Stimulated activated naive CD8-positive, alpha-beta T cell treated with anti-CD3 and anti-CD28 coated beads, Interleukin-15, Interleukin-2, amounts not matched to agents 100 ng/mL and 50 ng/mL, for 24 hours (primary cell): Measurements from ENCODE around the gene KATNA1.
"Not testable (repeated sequence)": the region's sequence is repeated elsewhere in the genome, so short reads cannot be mapped to it uniquely, and the experiment has no call there.

Experiments
- H3K27ac Mint-ChIP-seq: one replicate; pipeline ENCODE4 v1.8.0; 2021; ENCODE audit warnings: mild to moderate bottlenecking, mixed read lengths
- H3K27me3 Mint-ChIP-seq: one replicate; pipeline ENCODE4 v1.8.0; 2021; ENCODE audit warnings: mixed read lengths
- H3K36me3 Mint-ChIP-seq: one replicate; pipeline ENCODE4 v1.8.0; 2021; ENCODE audit warnings: low read depth, mixed read lengths
- H3K4me1 Mint-ChIP-seq: one replicate; pipeline ENCODE4 v1.8.0; 2021; ENCODE audit warnings: low read depth, mixed read lengths
- H3K4me3 Mint-ChIP-seq: one replicate; pipeline ENCODE4 v1.8.0; 2021; ENCODE audit warnings: mild to moderate bottlenecking, mixed read lengths
- H3K9me3 Mint-ChIP-seq: one replicate; pipeline ENCODE4 v1.8.0; 2021; ENCODE audit warnings: mixed read lengths

KATNA1 gene

GRCh38 chr6:149648148-149649145 is at the start of gene KATNA1:
Gene KATNA1, minus strand, starts transcription at chr6:149648714. Its CDS starts 10,167 bp downstream, at chr6:149638547.
- Mint-ChIP-seq H3K27me3 (no peaks in the 10 kb centered on the region), H3K36me3 (no peaks in the 10 kb centered on the region), H3K27ac (peak within 1 kb of the TSS; percentile 84), H3K9me3 (no peaks in the 10 kb centered on the region), H3K4me3 (peak within 1 kb of the TSS; percentile 86), H3K4me1 (peaks cover 33% of the 10 kb centered on the region)

- H3K27ac Mint-ChIP-seq = no peak overlapping the region
- peaks cover 2% of the 10 kb centered on the region for H3K4me1 Mint-ChIP-seq
- peaks cover 21% of the 10 kb centered on the region for H3K36me3 Mint-ChIP-seq
- no peaks in the 10 kb centered on the region for H3K27me3 Mint-ChIP-seq
- no peaks in the 10 kb centered on the region for H3K9me3 Mint-ChIP-seq
- H3K4me3 Mint-ChIP-seq = no peak overlapping the region
Observed at GRCh38 chr6:149698175-149698574, 49.7 kb upstream of the KATNA1 start.

GRCh38 chr6:149696901-149697300 is 48.4 kb upstream of the KATNA1 start:
- no peak overlapping the region for H3K27ac Mint-ChIP-seq
- H3K9me3 Mint-ChIP-seq = no peaks in the 10 kb centered on the region
- no peaks in the 10 kb centered on the region for H3K27me3 Mint-ChIP-seq
- no peak overlapping the region for H3K4me3 Mint-ChIP-seq
- H3K36me3 Mint-ChIP-seq = peaks cover 26% of the 10 kb centered on the region
- H3K4me1 Mint-ChIP-seq = no peaks in the 10 kb centered on the region

- H3K4me1 Mint-ChIP-seq = no peaks in the 10 kb centered on the region
- no peak overlapping the region for H3K4me3 Mint-ChIP-seq
- H3K27me3 Mint-ChIP-seq = no peaks in the 10 kb centered on the region
- H3K36me3 Mint-ChIP-seq = peaks cover 32% of the 10 kb centered on the region
- H3K27ac Mint-ChIP-seq = no peak overlapping the region
- no peaks in the 10 kb centered on the region for H3K9me3 Mint-ChIP-seq
Observed at GRCh38 chr6:149694921-149695320, 46.4 kb upstream of the KATNA1 start.

GRCh38 chr6:149691201-149691600 is 42.7 kb upstream of the KATNA1 start:
- Mint-ChIP-seq H3K4me3 (no peak overlapping the region), H3K27me3 (no peaks in the 10 kb centered on the region), H3K4me1 (peaks cover 21% of the 10 kb centered on the region), H3K27ac (peak overlapping the region; percentile 10), H3K36me3 (peaks cover 49% of the 10 kb centered on the region), H3K9me3 (no peaks in the 10 kb centered on the region)

GRCh38 chr6:149686230-149686629 is 37.7 kb upstream of the KATNA1 start:
- peak overlapping the region; percentile 34 for H3K27ac Mint-ChIP-seq
- H3K4me1 Mint-ChIP-seq = peaks cover 23% of the 10 kb centered on the region
- H3K4me3 Mint-ChIP-seq = no peak overlapping the region
- no peaks in the 10 kb centered on the region for H3K27me3 Mint-ChIP-seq
- H3K36me3 Mint-ChIP-seq = peaks cover 50% of the 10 kb centered on the region
- no peaks in the 10 kb centered on the region for H3K9me3 Mint-ChIP-seq

GRCh38 chr6:149683256-149683859 is 34.8 kb upstream of the KATNA1 start:
- no peaks in the 10 kb centered on the region for H3K27me3 Mint-ChIP-seq
- H3K4me1 Mint-ChIP-seq = peaks cover 20% of the 10 kb centered on the region
- H3K9me3 Mint-ChIP-seq = no peaks in the 10 kb centered on the region
- no peak overlapping the region for H3K27ac Mint-ChIP-seq
- H3K36me3 Mint-ChIP-seq = peaks cover 50% of the 10 kb centered on the region
- no peak overlapping the region for H3K4me3 Mint-ChIP-seq

GRCh38 chr6:149681845-149682244 is 33.3 kb upstream of the KATNA1 start:
- not testable (repeated sequence) for H3K4me3 Mint-ChIP-seq, H3K27ac Mint-ChIP-seq, H3K9me3 Mint-ChIP-seq, H3K27me3 Mint-ChIP-seq, H3K4me1 Mint-ChIP-seq
- peaks cover 56% of the 10 kb centered on the region for H3K36me3 Mint-ChIP-seq

GRCh38 chr6:149681209-149681608 is 32.7 kb upstream of the KATNA1 start:
- peaks cover 56% of the 10 kb centered on the region for H3K36me3 Mint-ChIP-seq
- no peak overlapping the region for H3K27ac Mint-ChIP-seq
- H3K4me3 Mint-ChIP-seq = no peak overlapping the region
- no peaks in the 10 kb centered on the region for H3K27me3 Mint-ChIP-seq
- H3K9me3 Mint-ChIP-seq = no peaks in the 10 kb centered on the region
- H3K4me1 Mint-ChIP-seq = peaks cover 2% of the 10 kb centered on the region

- no peak overlapping the region for H3K27ac Mint-ChIP-seq
- peaks cover 55% of the 10 kb centered on the region for H3K36me3 Mint-ChIP-seq
- H3K4me1 Mint-ChIP-seq = no peaks in the 10 kb centered on the region
- H3K4me3 Mint-ChIP-seq = no peak overlapping the region
- H3K27me3 Mint-ChIP-seq = no peaks in the 10 kb centered on the region
- no peaks in the 10 kb centered on the region for H3K9me3 Mint-ChIP-seq
Observed at GRCh38 chr6:149680503-149680902, 32.0 kb upstream of the KATNA1 start.

GRCh38 chr6:149672265-149672664 is 23.8 kb upstream of the KATNA1 start:
- H3K4me1 Mint-ChIP-seq, H3K27me3 Mint-ChIP-seq, H3K27ac Mint-ChIP-seq, H3K4me3 Mint-ChIP-seq, H3K9me3 Mint-ChIP-seq: not testable (repeated sequence)
- H3K36me3 Mint-ChIP-seq = peaks cover 48% of the 10 kb centered on the region

GRCh38 chr6:149660028-149660427 is 11.5 kb upstream of the KATNA1 start:
- H3K27ac Mint-ChIP-seq = no peak overlapping the region
- H3K36me3 Mint-ChIP-seq = peaks cover 46% of the 10 kb centered on the region
- no peaks in the 10 kb centered on the region for H3K27me3 Mint-ChIP-seq
- H3K9me3 Mint-ChIP-seq = no peaks in the 10 kb centered on the region
- H3K4me1 Mint-ChIP-seq = no peaks in the 10 kb centered on the region
- H3K4me3 Mint-ChIP-seq = no peak overlapping the region

- H3K27ac Mint-ChIP-seq = no peak overlapping the region
- H3K27me3 Mint-ChIP-seq = no peaks in the 10 kb centered on the region
- H3K4me1 Mint-ChIP-seq = no peaks in the 10 kb centered on the region
- H3K9me3 Mint-ChIP-seq = no peaks in the 10 kb centered on the region
- peaks cover 29% of the 10 kb centered on the region for H3K36me3 Mint-ChIP-seq
- H3K4me3 Mint-ChIP-seq = no peak overlapping the region
Observed at GRCh38 chr6:149657441-149657840, 8.9 kb upstream of the KATNA1 start.

GRCh38 chr6:149651056-149651455 is 2.5 kb upstream of the KATNA1 start:
- Mint-ChIP-seq H3K27ac (no peak overlapping the region), H3K4me3 (no peak overlapping the region), H3K4me1 (peaks cover 22% of the 10 kb centered on the region), H3K27me3 (no peaks in the 10 kb centered on the region), H3K9me3 (no peaks in the 10 kb centered on the region), H3K36me3 (no peaks in the 10 kb centered on the region)

- H3K36me3 Mint-ChIP-seq = peaks cover 6% of the 10 kb centered on the region
- no peak overlapping the region for H3K27ac Mint-ChIP-seq
Observed at GRCh38 chr6:149646599-149646998, 1.9 kb downstream of the KATNA1 start.

More at GRCh38 chr6:149646599-149646998, 1.9 kb downstream of the KATNA1 start:
- peaks cover 38% of the 10 kb centered on the region for H3K4me1 Mint-ChIP-seq
- peak overlapping the region; percentile 86 for H3K4me3 Mint-ChIP-seq
- H3K9me3 Mint-ChIP-seq = no peaks in the 10 kb centered on the region
- H3K27me3 Mint-ChIP-seq = no peaks in the 10 kb centered on the region
